ENCODE results near the gene ROR1. TPM values are rescaled to one million over a fixed set of nuclear protein-coding genes. Genes with fewer than 3 reads are reported as not detected.

Gene ROR1
- total RNA-seq, 1 donor from 2014 or later, result 2.5 TPM

DNA sequence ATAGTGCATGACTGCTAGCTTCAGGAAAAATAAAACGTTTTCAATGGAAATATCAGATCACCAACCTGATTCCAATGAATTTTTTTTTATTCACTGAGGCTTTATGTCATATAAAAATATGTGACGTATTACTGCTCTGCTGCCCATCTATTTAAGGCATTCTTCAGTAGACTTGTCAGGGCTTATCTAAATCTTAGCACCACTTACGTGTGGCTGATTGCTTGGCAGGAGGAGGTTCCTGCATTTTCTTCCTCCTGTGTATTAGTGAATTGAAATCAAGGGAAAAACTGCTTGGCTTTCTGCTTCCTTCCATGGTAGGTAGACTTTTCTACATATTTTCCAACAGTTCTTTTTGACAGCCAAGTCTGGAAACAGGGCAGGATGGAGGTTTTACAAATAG is 80.3 kb downstream of the ROR1 start:
- no peak for DNase-seq (ENCODE audit: low read depth, low spot score)

DNA sequence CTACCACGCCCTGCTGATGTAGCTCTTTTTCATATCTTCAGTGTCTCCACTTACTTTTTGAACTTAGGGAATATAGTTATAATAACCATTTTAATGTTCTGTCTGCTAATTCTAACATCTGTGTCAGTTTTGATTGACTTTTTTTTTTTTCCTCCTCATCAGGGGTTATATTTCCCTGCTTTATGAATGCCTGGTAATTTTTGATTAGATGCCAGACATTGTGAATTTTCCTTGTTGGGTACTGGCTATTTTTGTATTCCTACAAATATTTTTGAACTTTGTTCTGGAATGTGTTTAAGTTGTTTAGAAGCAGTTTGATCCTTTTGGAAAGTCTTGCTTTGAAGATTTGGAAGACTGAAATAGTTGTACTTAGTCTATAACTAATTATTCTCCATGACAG is 82.1 kb downstream of the ROR1 start:
- no peak for DNase-seq (ENCODE audit: low read depth, low spot score)

DNA sequence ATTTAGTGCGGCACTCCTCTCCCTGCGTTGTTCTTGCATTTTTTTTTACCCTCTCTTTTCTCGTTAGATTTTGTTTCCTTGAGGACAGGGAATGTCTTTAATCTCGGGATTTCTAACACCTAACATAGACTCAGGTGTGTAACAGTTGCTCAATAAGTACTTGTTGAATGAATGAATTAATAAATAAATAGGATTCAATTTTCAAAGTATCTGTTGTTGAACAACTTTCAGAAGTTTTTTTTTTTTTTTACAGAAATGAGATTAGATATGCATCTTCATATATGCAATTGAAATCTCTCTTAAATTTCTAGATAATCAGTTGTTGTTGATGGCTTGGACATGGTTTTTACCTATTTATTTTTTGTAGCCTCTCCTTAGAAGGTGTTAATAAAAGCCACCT is 83.1 kb downstream of the ROR1 start:
- DNase-seq (ENCODE audit: low read depth, low spot score), result no peak

DNA sequence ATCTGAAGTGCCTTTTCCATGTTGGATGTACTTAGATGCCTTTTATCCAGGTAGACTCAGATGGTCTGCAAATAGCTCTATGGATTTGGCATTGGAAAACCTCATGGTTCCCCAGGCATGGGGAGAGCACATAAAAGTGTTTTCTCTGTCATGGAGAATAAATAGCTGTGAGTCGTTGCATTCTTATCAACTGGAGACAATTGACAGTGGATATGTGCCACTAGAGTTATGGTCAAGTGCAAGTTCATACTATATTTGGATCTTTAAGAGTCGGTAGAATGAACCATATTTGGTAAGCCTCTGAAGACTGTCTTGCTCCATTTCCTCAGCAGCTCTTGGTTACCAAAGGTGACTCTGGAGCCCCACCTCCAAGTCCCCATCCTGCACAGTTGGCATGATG is 83.7 kb downstream of the ROR1 start:
- DNase-seq (ENCODE audit: low read depth, low spot score), result no peak

DNA sequence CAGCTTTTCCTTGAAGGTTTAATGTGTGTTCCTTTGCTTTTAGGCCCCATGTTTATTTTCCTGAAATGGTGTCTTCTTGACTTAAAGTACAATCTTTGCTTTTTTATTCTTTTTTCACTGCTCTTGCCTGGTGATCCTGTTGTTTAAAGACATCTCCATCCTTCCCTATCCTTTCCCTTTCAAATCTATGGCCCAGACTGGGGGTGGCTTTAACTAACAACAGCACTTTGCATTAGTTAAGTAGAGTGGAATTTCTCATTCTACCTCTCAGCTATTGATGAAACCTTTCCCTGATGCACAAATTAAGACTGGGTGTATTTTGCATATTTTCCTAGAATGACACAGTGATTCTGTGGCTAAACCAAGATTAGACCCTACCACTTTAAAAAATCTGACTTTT is 84.3 kb downstream of the ROR1 start:
- DNase-seq (ENCODE audit: low read depth, low spot score), result no peak

DNA sequence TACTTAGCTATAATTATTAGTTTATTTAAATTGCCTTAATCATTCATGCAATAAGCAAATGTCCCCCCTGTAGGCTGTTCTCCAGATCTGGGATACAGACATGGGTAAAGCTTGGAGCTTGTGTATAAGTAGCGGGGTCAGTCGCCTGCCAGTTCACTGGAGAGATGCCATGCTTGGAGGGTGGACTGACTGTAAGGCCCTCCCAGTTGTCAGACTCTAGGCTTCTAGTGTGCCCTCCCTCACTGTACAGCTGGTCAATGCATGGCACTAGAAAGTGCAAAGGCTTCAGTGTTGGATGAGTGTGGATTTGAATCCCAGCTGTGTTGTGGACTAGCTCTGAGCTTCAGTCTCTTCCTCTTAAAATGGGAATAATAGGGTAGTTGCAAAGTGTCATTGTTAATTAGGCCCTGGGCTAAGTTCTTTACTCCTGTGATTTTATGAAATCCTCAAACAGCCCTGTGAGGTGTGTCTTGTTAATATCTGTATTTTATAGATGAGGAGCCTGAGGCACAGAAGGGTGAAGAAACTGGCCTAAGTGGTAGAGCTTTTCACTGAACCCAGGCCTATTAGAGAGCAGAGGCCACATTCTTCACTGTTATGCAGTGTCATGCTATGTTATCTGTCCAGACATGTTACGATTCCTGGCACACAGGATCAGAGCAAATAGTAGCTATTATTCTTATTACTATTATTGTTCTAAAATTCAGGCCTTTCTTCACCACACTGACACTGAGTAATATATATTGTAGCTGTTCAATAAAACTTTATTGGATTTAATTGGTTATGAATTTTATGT is 85.9 kb downstream of the ROR1 start:
- no peak for DNase-seq (ENCODE audit: low read depth, low spot score)

DNA sequence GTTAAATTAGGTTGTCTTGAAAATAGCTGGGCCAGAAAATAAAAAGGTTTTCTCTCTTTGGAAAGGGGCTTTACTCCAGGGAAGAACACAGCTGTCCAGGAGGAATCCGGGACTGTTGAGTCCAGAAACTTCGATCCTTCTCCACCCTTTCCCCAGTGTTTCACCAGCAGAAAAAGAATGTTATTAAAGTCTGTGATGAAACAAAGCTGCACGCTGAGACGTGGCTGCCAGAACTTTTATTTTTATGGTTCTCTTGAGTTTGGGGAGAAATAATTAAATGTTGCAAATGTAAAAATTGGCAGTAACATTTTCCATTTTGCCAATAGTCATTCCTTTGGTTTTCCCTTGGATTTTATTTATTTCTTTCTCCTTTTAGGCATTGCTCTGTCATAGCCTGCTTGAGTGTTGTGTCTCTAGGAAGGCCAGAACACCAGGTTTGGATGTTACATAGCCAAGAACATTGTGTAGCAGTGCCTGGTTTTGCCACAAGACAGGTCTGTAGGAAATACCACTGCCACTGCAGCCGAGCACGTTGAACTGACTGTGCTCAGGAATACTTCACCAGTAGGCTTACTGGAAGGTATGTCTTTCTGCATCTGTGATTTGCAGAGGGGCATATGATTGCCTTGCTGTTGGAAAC is 87.4 kb downstream of the ROR1 start:
- no peak for DNase-seq (ENCODE audit: low read depth, low spot score)

DNA sequence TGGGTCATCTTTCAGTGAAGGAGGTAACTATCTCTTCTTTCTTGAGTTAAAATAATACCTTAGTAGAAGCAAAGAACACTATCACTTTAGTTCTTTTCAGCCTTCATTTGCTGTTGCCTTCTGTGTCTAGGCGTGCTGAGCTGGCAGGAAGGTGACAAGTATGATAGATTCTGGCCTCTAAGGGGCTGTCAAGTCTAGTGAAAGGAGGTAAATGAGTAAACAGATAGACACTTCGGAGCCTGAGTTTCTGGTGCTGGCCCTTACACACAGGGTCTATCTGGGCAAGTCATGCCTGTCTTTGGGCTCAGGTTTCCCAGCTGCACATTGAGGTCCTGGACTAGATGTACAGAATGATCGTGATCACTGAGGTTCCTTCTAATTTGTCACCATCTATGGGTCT is 89.3 kb downstream of the ROR1 start:
- no peak for DNase-seq (ENCODE audit: low read depth, low spot score)

DNA sequence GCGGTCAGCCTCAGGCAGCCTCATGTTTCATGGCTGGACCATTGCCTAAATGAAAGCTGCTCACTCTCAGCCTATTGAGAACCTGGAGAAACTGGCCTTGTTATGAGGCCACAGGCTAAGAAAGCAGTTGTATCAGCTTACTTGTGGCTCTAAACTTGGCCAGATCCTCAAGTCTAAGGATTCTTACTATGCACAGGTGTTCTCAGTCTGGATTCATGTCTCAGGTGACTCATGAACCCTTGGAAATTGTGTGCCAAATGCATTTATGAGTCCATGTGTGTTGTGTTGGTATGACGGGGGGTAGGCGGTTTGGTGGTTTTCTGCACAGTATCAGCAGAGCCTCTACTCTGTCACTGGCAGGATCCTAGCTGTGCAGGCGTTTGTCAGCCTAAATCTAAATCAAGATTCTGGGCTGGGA is 90.4 kb downstream of the ROR1 start:
- DNase-seq (ENCODE audit: low read depth, low spot score), result no peak

DNA sequence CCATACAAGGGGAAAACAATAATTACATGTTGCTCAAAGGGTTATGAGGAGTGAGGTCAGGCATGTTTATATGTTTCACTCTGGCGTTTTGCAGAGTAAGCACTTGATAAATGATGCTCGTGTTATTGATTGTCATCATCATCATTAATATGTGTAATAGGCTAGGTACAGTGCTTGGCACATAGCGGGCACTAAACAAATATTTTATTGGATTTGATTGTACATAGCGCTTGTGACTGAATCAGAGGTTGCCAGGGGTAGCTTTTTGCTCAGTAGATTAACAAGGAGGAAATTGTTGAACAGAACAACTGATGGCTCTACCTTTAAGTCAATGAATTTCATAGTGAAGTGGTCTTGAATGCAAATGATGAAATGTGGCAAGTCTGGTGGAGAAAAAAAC is 91.7 kb downstream of the ROR1 start:
- no peak for DNase-seq (ENCODE audit: low read depth, low spot score)

DNA sequence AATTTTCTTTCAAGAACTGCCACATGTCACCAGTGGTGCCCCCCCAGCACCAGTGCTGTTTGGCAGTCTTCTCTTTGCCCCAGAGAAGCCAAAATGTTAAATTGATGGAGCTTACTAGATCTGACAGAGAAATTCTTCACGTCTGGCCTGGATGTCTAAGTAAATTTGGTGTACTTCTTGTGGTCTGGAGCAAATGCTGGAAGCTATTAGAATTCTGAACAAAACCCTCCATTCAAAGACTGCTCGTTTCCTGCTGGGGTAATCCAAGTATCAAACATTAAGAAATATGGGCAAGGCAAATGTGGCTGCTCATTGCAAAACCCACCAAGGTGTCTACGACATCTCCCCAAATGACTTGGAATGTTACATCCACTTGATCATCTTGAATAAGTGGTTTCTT is 92.3 kb downstream of the ROR1 start:
- DNase-seq (ENCODE audit: low read depth, low spot score), result no peak

DNA sequence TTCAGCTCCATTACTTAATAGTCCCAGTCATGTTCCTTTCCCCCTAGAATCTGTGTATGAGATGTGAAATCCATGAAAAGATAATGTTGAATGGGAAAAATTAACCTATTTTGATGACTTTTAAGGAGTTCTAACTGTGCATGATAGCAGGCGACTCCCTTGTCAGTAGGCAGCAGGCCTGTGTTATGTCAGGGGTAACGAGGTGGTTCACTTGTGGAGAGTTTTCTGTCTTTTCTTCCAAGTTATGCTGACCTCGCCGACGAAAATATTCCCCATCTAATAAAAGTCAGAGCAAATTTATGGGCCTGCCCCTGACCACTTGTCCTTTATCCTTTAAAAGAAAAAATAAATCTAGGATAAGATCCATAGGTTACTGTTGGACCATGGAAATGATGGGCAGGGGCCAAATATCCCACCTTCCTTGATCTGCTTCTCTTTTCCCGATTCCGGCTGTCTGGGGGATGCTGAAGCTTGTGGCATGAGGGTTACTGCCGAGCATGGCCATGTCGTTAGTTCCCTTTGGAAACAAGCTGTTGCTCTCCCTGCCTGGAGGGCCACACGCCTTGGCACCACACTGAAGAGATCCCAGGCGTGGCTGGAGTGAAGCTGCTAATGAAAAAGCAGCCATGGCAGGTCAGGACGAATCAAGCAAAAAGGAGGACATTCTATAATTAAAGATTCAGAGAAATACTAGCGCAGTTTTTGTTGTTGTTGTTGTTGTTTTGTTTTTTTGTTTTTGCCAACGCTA is 93.8 kb downstream of the ROR1 start:
- no peak for DNase-seq (ENCODE audit: low read depth, low spot score)

DNA sequence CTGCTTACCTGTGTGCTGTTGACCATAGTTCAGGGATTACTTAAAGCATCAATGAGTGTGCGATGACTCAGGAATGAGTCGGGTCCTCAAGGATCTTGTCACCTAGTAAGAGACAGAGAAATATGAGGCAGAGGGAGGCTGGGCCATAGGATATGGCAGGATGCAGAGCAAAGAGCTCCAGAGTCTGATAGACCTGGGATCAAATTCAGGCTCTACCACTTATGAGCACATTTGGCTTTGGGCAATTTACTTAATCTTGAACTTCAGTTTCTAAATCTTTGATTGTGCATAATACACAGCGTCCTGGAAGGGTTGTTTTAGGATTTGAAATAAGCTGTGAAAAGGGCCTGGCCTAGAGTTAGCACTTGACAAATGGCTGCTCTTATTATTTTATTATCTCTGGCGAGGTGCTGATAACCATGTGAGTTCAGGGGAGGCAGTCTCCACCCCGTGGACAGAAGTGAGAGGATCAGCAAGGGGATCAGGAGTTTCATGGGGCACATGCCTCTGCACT is 94.5 kb downstream of the ROR1 start:
- DNase-seq (ENCODE audit: low read depth, low spot score), result no peak

DNA sequence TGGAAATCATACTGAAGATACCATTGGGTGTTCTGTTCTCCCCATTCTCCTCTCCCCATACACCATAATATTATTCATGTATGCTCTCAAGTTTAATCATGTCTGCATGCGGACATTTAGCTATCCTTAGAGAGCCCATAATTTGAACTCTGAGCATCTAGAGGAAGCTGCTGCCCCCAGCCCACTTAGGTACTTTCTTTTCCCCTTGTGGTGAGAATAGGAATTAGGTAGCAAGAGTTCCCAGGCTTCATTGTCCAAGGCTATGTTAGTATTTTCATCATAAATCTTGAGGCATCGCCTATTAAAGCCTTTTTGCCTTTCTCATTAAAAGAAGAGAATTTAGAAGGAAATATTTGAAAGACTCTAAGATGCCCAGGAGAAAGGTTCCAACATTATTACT is 96.3 kb downstream of the ROR1 start:
- DNase-seq (ENCODE audit: low read depth, low spot score), result no peak

DNA sequence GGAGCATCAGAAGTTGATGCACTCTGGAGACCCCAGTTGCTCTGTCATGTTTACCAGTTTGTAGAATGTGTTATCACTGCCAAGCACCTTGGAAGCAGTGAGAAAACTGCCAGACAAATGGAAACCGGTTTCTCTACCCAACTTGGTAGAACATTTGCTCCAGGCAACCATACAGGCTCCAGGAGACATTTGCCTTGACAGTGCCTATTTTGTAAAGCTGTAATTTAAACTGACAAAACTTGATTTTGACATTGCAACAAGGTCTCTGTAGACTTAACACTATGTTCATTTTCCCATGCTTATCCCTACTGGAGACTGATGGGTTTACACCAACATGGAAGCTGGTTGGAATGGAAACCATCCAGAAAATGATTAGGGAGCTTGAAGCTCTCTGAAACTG is 97.6 kb downstream of the ROR1 start:
- no peak for DNase-seq (ENCODE audit: low read depth, low spot score)

DNA sequence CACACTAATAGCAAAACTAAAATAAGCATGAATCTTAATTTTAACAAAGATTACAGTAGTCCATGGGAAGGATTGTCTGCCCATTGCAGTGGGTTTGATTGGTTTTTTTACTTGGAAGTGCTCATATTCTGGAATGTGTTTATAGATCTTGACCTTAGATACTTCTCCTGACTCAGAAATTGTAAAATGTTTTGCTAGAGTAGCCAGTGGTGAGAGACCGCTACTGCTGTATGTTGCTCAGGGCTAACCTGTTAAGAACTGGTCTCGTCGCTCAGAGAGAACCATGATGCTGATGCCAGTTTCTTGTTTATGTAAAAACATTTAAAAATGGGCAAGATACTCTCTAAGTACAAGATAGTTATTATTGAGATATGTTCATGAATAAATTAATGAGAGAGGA is 99.9 kb downstream of the ROR1 start:
- DNase-seq (ENCODE audit: low read depth, low spot score), result no peak

DNA sequence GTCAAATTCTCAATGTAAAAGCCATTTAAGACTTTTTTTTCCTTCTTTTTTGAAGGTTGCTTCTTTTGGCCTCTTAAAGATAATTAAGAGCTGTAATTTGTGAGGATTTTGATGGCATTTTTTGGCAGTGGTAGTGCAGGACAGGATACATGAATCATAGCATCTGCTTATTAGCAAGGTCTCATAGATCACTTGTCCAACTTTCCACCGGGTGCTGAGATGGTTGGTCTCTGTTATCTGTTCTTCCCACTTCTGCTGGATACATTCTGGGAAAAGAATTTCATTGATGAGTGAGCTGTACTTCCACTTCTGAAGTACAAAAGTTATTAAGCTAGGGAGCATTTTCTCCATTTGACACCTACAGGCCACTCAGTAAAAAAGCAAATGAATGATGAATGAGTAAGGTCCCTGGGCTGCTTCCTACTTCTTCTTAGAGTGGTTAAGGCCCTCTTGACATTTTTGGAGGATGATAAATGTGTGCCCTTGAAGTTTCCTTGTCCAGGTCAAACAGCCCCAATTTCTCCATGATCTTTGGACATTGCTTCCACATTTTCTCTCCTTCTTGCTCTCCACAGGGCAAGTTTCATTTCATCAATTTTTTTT is 100.6 kb downstream of the ROR1 start:
- DNase-seq (ENCODE audit: low read depth, low spot score), result no peak

DNA sequence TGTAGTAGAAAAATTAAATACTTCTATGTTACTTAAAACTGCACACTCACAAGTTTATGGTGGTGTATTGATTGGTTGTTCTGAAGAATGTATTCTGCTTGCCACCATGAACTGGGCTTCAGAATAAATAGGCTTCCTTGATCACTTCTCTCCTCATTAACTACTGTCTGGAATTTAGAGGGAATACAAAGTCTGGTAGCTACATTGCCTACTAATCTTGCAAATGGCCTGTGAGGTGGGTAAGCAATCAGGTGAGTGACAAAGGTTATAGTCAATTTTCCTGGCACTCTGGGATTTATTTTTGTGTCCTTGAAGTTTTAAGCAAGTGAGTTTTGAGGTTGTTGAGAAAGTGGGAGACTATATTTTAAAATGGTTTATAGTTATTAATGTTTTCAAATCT is 101.8 kb downstream of the ROR1 start:
- DNase-seq (ENCODE audit: low read depth, low spot score), result no peak

DNA sequence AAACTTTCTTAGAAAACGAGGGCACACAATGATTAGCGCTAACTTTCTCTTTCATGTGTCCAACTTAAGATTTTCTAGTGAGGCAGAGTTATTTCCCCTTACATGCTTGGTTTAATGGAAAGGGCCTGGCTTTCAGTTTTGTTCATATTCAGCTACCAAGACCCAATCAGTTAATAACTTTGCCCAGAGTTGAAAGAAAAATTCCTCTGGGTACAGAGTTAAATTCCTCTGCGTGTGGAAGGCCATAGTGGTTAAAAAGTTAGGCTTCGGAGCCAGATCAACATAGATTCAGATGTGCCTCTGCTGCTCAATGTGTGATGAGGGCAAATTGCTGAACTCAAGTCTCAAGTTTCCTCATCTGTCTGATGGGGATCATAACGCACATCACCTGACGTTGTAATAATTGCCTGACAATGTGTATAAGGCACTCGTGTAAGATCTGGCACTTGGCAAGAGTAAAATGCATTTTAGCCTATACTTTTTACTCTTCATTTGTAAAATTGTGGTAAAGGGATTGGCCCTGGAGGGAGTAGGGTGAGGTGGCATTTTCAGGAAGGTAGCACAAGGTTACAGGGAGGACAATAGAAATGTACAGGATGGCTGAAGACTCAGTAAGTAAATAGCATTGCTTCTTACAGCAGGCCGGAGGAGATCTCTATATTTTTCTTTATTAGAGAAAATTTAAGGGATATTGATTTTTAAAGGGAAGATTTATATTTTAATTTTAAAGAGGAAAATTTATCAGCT is 103.4 kb downstream of the ROR1 start:
- DNase-seq (ENCODE audit: low read depth, low spot score), result no peak

DNA sequence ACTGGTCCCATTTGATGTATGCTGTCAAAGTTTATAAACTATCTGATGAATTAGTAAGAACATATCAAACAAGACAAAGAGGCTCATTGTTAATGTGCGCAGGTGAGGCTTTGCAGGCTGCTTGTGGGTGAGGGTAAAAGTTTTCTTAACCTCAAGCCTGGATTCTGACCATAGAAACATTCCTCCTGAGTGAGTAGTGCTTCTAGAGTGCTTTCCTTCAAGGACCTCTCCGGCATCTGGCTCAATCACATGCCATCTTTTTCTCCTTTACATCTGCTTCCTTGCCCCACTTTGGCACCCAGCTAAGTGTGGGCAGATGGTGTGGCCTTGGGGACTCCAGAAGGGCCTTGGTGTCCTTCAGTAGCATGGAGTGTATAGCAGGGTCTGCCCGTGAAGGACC is 104.0 kb downstream of the ROR1 start:
- DNase-seq (ENCODE audit: low read depth, low spot score), result no peak

DNA sequence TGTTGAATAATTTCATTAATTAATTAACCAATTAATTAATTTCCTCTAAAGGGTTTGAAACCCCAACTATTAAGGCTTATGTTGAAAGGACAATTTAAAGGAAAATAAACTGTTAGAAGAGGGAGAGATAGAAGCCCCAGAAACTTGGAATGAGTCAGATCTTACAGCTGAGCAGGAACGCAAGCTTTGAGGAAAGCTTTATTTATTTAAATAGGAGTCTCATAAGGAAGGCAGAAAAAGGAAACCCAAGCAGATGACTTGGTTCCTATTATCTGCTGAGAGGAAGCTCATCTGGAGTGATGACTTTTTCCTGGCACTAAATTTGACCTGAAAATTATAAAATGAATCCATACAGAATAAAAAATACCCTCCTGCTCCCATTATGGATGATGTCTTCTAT is 105.1 kb downstream of the ROR1 start:
- DNase-seq (ENCODE audit: low read depth, low spot score), result no peak
